ENCODE data around the gene NME4.
A peak's percentile ranks its signal among the peaks of the same experiment; 100 is the strongest.

NME4 gene

GRCh38 chr16:430904-431303 is 33.9 kb downstream of the NME4 start:
- peaks cover 22 to 35% (median 26%) of the 10 kb centered on the region in 10 experiments for H3K4me1 ChIP-seq
- no peaks in the 10 kb centered on the region for H3K9me3 ChIP-seq (replicated peaks in 1 of 11)
- H3K4me2 ChIP-seq, result no peak overlapping the region; a peak in 1 of 22 replicates
- no peak overlapping the region for H3K9ac ChIP-seq
- peaks cover 0 to 79% (median 42%) of the 10 kb centered on the region in 11 experiments; a peak in 19 of 22 replicates for H3K36me3 ChIP-seq
- H3K27me3 ChIP-seq, result no peaks in the 10 kb centered on the region
- H3K4me3 ChIP-seq, result no peak overlapping the region
- H3K27ac ChIP-seq, result no peak overlapping the region
- TF ChIP-seq Cebpa-rat (IDR thresholded peaks at IDR 0.05), result no peak
- H4K20me1 ChIP-seq, result peaks cover 27 to 100% (median 84%) of the 10 kb centered on the region in 11 experiments; a peak in 21 of 22 replicates

- H3K4me3 ChIP-seq, result no peak overlapping the region
- no peak overlapping the region for H3K27ac ChIP-seq
- H3K27me3 ChIP-seq, result no peaks in the 10 kb centered on the region
- peaks cover 17 to 50% (median 32%) of the 10 kb centered on the region in 10 experiments for H3K4me1 ChIP-seq
- H3K36me3 ChIP-seq, result peaks cover 15 to 76% (median 45%) of the 10 kb centered on the region in 11 experiments; a peak in 21 of 22 replicates
- no peaks in the 10 kb centered on the region for H3K9me3 ChIP-seq (replicated peaks in 1 of 11)
- H3K9ac ChIP-seq, result no peak overlapping the region
- no peak for TF ChIP-seq Cebpa-rat (IDR thresholded peaks at IDR 0.05)
- H3K4me2 ChIP-seq, result no peak overlapping the region
- H4K20me1 ChIP-seq, result peaks cover 13 to 100% (median 98%) of the 10 kb centered on the region in 11 experiments; a peak in 19 of 22 replicates
Observed at GRCh38 chr16:440627-441026, 43.6 kb downstream of the NME4 start.

GRCh38 chr16:441447-441846 is 44.4 kb downstream of the NME4 start:
- Histone ChIP-seq H3K27ac (no peak overlapping the region), H3K36me3 (peaks cover 15 to 77% (median 38%) of the 10 kb centered on the region in 11 experiments; a peak in 21 of 22 replicates), H3K9me3 (replicated peaks in 1 of 11) (no peaks in the 10 kb centered on the region), H3K9ac (no peak overlapping the region), H3K27me3 (no peaks in the 10 kb centered on the region), H3K4me3 (no peak overlapping the region), H4K20me1 (peaks cover 13 to 100% (median 98%) of the 10 kb centered on the region in 11 experiments; a peak in 19 of 22 replicates), H3K4me2 (peak overlapping the region in 5 of 11 experiments; percentile 42 to 66 (median 51); a peak in 5 of 22 replicates), H3K4me1 (peaks cover 17 to 54% (median 32%) of the 10 kb centered on the region in 10 experiments)
- TF ChIP-seq Cebpa-rat (IDR thresholded peaks at IDR 0.05), result no peak

- Histone ChIP-seq H3K4me1 (peaks cover 17 to 54% (median 32%) of the 10 kb centered on the region in 10 experiments), H3K27ac (peak overlapping the region in 2 of 11 experiments; percentile 3 to 12; a peak in 1 of 22 replicates), H3K9me3 (replicated peaks in 1 of 11) (no peaks in the 10 kb centered on the region), H3K9ac (peak overlapping the region in 1 of 11 experiments; percentile 8; a peak in 1 of 22 replicates), H3K36me3 (peaks cover 15 to 62% (median 31%) of the 10 kb centered on the region in 11 experiments; a peak in 21 of 22 replicates), H4K20me1 (peaks cover 13 to 100% (median 85%) of the 10 kb centered on the region in 11 experiments; a peak in 19 of 22 replicates), H3K4me3 (no peak overlapping the region), H3K27me3 (no peaks in the 10 kb centered on the region), H3K4me2 (peak overlapping the region; percentile 25 to 66 (median 46); a peak in 21 of 22 replicates)
- TF ChIP-seq Cebpa-rat (IDR thresholded peaks at IDR 0.05), result no peak
Observed at GRCh38 chr16:442976-443375, 46.0 kb downstream of the NME4 start.

GRCh38 chr16:444027-444426 is 47.0 kb downstream of the NME4 start:
- Histone ChIP-seq H3K36me3 (peaks cover 15 to 54% (median 28%) of the 10 kb centered on the region in 11 experiments; a peak in 21 of 22 replicates), H3K4me2 (0 out of 22 replicates have a peak overlapping the region, but pooled peaks of 1 of the 11 experiments have one; percentile 0)

GRCh38 chr16:445566-445965 is 48.6 kb downstream of the NME4 start:
- Histone ChIP-seq H4K20me1 (peaks cover 13 to 100% (median 76%) of the 10 kb centered on the region in 11 experiments; a peak in 18 of 22 replicates), H3K4me1 (peaks cover 33 to 59% (median 46%) of the 10 kb centered on the region in 10 experiments), H3K27me3 (no peaks in the 10 kb centered on the region), H3K36me3 (peaks cover 10 to 42% (median 23%) of the 10 kb centered on the region in 11 experiments; a peak in 21 of 22 replicates), H3K4me2 (no peak overlapping the region), H3K4me3 (no peak overlapping the region), H3K27ac (no peak overlapping the region), H3K9ac (no peak overlapping the region), H3K9me3 (replicated peaks in 1 of 11) (no peaks in the 10 kb centered on the region; a peak in 1 of 22 replicates)
- no peak for TF ChIP-seq Cebpa-rat (IDR thresholded peaks at IDR 0.05)

More at GRCh38 chr16:444027-444426, 47.0 kb downstream of the NME4 start:
- no peak overlapping the region for H3K27ac ChIP-seq
- no peaks in the 10 kb centered on the region for H3K27me3 ChIP-seq
- TF ChIP-seq Cebpa-rat (IDR thresholded peaks at IDR 0.05), result no peak
- peaks cover 17 to 51% (median 32%) of the 10 kb centered on the region in 10 experiments for H3K4me1 ChIP-seq
- no peak overlapping the region for H3K9ac ChIP-seq
- peaks cover 13 to 100% (median 76%) of the 10 kb centered on the region in 11 experiments; a peak in 18 of 22 replicates for H4K20me1 ChIP-seq
- H3K4me3 ChIP-seq, result no peak overlapping the region
- no peaks in the 10 kb centered on the region; a peak in 1 of 22 replicates for H3K9me3 ChIP-seq (replicated peaks in 1 of 11)
